Urinary bladder (tissue), 4 donors: ENCODE measurements around the gene ZC4H2. TPM values are rescaled to one million over a fixed set of nuclear protein-coding genes. Genes with fewer than 3 reads are reported as not detected.
"Not testable (repeated sequence)": the region's sequence is repeated elsewhere in the genome, so short reads cannot be mapped to it uniquely, and the experiment has no call there.

ENCODE experiments used
- DNase-seq: peaks from one replicate; pipeline ENCODE4 v3.0.0-alpha.2; 2015; ENCODE audit errors: extremely low spot score
- H3K27ac ChIP-seq: one replicate; pipeline ENCODE4 v1.5.1; 2013; ENCODE audit warnings: low read depth, mild to moderate bottlenecking, moderate library complexity
- H3K36me3 ChIP-seq: one replicate; pipeline ENCODE4 v1.6.1; 2013; ENCODE audit warnings: mild to moderate bottlenecking, moderate library complexity; ENCODE audit not compliant: insufficient read depth
- H3K4me1 ChIP-seq: one replicate; pipeline ENCODE4 v1.6.1; 2013; ENCODE audit warnings: mild to moderate bottlenecking, moderate library complexity; ENCODE audit not compliant: insufficient read depth
- H3K4me3 ChIP-seq: one replicate; pipeline ENCODE4 v1.5.1; 2013; ENCODE audit warnings: low read depth, low read length
- WGBS: extraction: QIAGEN DNeasy Blood & Tissue Kit; methylation state at CpG from one replicate; pipeline ENCODE4 v1.1.7; 2013; 5-methylcytosine and 5-hydroxymethylcytosine counted together
- polyA plus RNA-seq: library from polyadenylated mRNA; stranded (reverse); fragments of 200-250 nt; gene quantifications from one replicate; pipeline ENCODE4 v1.2.3, GENCODE V29; 2013
- total RNA-seq: library from RNA; depleted of rRNA; stranded (reverse); fragments of >200 nt; gene quantifications from one replicate; pipeline ENCODE4 v1.2.3, GENCODE V29; 2014
- donor health status: healthy with polysubstance abuse.
- donor health status: healthy.

The ZC4H2 gene
- total RNA-seq (8.0 TPM), polyA plus RNA-seq (11.6 TPM)

- H3K27ac ChIP-seq: no peak within 1 kb of the TSS
- H3K4me1 ChIP-seq: no peaks in the 10 kb centered on the region
- H3K4me3 ChIP-seq: peak within 1 kb of the TSS; percentile 62
- WGBS: 1% methylated on average over 17 of the region's 17 CpGs
- H3K36me3 ChIP-seq: no peaks in the 10 kb centered on the region
- DNase-seq: peak; percentile 28
Measured at GRCh38 chrX:64975989-64976672, at the start of gene ZC4H2. ZC4H2 (minus strand) TSS chrX:64976450; CDS start chrX:64976377, 73 bp downstream.

GRCh38 chrX:65017451-65017850, 41.2 kb upstream of the ZC4H2 start:
- no peak for DNase-seq
- no peaks in the 10 kb centered on the region for H3K36me3 ChIP-seq
- H3K27ac ChIP-seq: no peak overlapping the region
- WGBS: 35% methylated on average over 1 of the region's 1 CpG
- H3K4me3 ChIP-seq: no peak overlapping the region
- H3K4me1 ChIP-seq: no peaks in the 10 kb centered on the region

DNA sequence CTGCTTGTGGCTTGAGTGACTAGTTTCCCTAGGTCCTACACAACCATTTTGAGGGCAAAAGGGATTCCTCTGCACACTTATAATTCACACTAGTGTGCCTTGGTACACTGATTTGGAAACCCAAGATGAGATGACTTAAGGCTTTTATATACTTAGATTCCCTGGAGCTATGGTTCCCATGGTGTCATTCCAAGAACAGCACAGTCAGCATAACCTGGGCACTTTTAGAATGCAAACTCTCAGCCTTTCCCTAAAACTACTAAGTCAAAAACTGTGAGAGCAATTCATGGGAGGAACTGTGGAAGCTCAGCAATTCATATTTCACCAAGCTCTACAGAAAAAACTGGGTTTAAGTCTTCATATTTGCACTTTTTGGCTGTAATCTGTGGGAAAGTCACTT, 38.0 kb upstream of the ZC4H2 start:
- no peak for DNase-seq
- no peak overlapping the region for H3K27ac ChIP-seq
- H3K36me3 ChIP-seq: no peaks in the 10 kb centered on the region
- no peak overlapping the region for H3K4me3 ChIP-seq
- no peaks in the 10 kb centered on the region for H3K4me1 ChIP-seq

DNA sequence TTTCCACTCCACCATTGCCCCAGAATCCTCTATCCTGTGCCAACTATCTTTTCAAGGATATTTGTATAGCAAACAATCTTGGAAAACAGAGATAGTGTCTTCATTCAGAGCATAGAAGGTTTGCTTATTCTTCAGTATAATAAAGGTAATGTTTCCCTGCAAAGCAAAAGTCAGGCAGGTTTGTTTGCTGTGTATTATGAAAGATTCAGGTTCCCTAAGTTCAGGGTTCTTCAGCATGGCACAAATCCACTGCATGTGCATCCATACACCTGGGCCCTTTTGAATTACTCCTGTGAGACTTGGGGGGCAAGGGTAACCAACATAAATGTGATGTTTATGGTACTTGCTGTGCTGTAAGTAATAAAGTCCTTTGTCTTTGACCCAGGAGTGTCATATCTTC, 33.2 kb upstream of the ZC4H2 start:
- no peak for DNase-seq
- no peaks in the 10 kb centered on the region for H3K36me3 ChIP-seq
- no peak overlapping the region for H3K4me3 ChIP-seq
- no peak overlapping the region for H3K27ac ChIP-seq
- H3K4me1 ChIP-seq: no peaks in the 10 kb centered on the region

- not testable (repeated sequence) for DNase-seq, H3K4me1 ChIP-seq, H3K27ac ChIP-seq, H3K36me3 ChIP-seq, H3K4me3 ChIP-seq
- 95% methylated on average over 23 of the region's 26 CpGs for WGBS
Measured at GRCh38 chrX:65002208-65002607, 26.0 kb upstream of the ZC4H2 start.

DNA sequence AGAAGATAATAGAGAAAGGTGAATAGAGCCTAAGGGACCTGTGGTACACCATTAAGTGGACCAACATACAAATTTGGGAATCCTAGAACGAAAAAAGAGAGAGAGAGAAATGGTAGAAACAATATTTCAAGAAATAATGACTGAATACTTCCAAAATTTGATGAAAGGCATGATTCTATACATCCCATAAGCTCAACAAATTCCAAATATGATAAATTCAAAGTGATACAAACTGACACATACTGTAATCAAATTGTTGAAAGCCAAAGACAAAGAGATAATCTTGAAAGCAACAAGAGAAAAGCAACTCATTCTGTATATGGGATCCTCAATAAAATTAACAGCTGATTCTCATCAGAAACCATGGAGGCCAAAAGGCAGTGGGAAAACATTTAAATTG, 20.6 kb upstream of the ZC4H2 start:
- WGBS: 53% methylated on average over 1 of the region's 1 CpG
- no peak for DNase-seq
- Histone ChIP-seq H3K4me1 (no peaks in the 10 kb centered on the region), H3K36me3 (no peaks in the 10 kb centered on the region), H3K4me3 (no peak overlapping the region), H3K27ac (no peak overlapping the region)

DNA sequence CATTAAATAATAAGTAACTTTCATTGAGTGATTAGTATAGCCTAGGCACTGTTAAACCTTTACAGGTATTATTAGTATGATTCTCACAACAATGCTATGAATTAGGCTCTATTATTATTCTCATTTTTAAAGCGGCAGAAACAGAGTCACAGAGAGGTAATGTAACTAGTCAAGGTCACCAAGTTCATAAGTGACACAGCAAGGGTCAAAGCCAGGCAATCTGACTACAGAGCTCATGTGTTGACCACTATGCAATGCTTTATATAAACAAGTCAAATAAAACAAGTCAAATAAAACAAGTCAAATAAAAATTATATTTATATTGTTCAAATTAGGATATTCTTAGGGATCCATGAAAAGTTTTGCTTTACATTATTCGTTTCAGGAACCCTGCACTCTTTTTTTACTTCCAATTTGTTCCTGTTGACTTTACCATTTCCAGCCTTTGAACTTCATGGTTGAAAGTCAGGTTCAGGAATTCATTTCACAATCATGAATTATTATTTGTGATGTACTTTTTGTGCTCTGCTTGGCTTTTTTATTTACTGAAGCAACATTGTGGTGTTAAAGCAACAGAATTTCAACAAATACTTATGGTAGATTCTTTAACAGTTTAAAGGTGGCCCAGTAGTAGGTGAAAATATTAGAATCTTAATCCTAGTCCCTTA, 18.0 kb upstream of the ZC4H2 start:
- no peak overlapping the region for H3K4me3 ChIP-seq
- no peaks in the 10 kb centered on the region for H3K36me3 ChIP-seq
- WGBS: 91% methylated on average over 2 of the region's 2 CpGs
- H3K27ac ChIP-seq: no peak overlapping the region
- no peak for DNase-seq
- no peaks in the 10 kb centered on the region for H3K4me1 ChIP-seq

DNA sequence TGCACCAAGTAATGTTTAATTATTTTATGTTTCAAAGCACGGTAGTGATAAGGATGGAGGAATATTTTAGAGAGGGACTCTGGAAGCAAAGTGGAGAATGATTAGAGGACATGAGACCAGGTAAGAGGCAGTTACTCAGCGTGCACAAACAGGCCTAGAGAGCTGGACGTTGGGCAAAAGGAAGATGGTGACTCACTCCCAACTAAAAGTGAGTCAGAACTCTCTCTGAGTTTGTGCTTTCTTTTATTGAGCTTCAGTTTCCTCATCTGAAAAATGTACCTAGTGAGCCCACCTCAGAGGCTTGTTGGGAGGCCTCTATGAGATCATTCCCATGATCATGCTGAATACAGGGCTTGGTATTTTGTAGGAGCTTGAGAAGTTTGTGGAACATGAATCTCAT, 1.6 kb upstream of the ZC4H2 start:
- Histone ChIP-seq H3K4me1 (no peaks in the 10 kb centered on the region), H3K36me3 (no peaks in the 10 kb centered on the region), H3K4me3 (no peak overlapping the region), H3K27ac (no peak overlapping the region)
- no peak for DNase-seq
- WGBS: 64% methylated on average over 3 of the region's 3 CpGs

- WGBS: 53% methylated on average over 2 of the region's 2 CpGs
- Histone ChIP-seq H3K36me3 (no peaks in the 10 kb centered on the region), H3K27ac (no peak overlapping the region), H3K4me1 (no peaks in the 10 kb centered on the region), H3K4me3 (peak overlapping the region; percentile 62)
- DNase-seq: no peak
Measured at GRCh38 chrX:64977051-64977450, 801 bp upstream of the ZC4H2 start.

- WGBS: 4% methylated on average over 11 of the region's 11 CpGs
- Histone ChIP-seq H3K36me3 (no peaks in the 10 kb centered on the region), H3K27ac (no peak overlapping the region), H3K4me1 (no peaks in the 10 kb centered on the region), H3K4me3 (peak overlapping the region; percentile 62)
- DNase-seq: no peak
Measured at GRCh38 chrX:64976673-64977040, 407 bp upstream of the ZC4H2 start.

- Histone ChIP-seq H3K36me3 (no peaks in the 10 kb centered on the region), H3K27ac (no peak overlapping the region), H3K4me3 (peak overlapping the region; percentile 62), H3K4me1 (no peaks in the 10 kb centered on the region)
- 0% methylated on average over 24 of the region's 24 CpGs for WGBS
- no peak for DNase-seq
Measured at GRCh38 chrX:64975491-64975890, 759 bp downstream of the ZC4H2 start.

DNA sequence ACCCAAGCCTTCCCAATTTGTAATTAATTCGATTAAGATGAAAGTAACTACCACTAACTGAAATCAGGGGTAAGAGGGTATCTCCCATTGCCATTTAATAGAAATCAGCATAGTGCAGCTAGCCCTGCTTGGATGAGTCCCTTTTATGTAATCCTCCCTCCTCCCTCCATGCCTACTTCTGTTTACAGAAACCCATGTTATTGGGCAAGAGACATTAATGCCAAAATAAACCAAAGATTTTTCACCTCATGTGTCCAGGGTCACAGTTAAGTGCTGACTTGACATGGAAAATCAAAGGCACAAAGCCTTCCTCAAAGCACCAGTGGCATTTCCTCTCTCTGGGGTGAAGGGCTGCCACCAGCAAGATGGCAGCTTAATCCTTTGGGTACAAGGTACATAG, 50.8 kb downstream of the ZC4H2 start:
- WGBS: 94% methylated on average over 1 of the region's 1 CpG
- no peaks in the 10 kb centered on the region for H3K36me3 ChIP-seq

DNA sequence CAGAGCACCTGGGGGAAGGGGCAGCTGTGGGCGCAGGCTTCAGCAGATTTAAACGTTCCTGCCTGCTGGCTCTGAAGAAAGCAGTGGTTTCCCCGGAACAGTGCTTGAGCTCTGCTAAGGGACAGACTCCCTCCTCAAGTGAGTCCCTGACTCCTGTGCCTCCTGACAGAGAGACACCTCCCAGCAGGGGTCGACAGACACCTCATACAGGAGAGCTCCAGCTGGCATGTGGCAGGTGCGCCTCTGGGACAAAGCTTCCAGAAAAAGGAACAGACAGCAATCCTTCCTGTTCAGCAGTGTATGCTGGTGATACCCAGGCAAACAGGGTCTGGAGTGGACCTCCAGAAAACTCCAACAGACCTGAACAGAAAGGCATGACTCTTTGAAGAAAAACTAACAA, 68.1 kb downstream of the ZC4H2 start:
- Histone ChIP-seq H3K4me3 (no peak overlapping the region), H3K4me1 (no peaks in the 10 kb centered on the region), H3K27ac (no peak overlapping the region), H3K36me3 (no peaks in the 10 kb centered on the region)
- 87% methylated on average over 5 of the region's 5 CpGs for WGBS
- no peak for DNase-seq

More for the DNA sequence above, 50.8 kb downstream of the ZC4H2 start:
- no peak for DNase-seq
- no peaks in the 10 kb centered on the region for H3K4me1 ChIP-seq
- H3K4me3 ChIP-seq: no peak overlapping the region
- no peak overlapping the region for H3K27ac ChIP-seq

DNA sequence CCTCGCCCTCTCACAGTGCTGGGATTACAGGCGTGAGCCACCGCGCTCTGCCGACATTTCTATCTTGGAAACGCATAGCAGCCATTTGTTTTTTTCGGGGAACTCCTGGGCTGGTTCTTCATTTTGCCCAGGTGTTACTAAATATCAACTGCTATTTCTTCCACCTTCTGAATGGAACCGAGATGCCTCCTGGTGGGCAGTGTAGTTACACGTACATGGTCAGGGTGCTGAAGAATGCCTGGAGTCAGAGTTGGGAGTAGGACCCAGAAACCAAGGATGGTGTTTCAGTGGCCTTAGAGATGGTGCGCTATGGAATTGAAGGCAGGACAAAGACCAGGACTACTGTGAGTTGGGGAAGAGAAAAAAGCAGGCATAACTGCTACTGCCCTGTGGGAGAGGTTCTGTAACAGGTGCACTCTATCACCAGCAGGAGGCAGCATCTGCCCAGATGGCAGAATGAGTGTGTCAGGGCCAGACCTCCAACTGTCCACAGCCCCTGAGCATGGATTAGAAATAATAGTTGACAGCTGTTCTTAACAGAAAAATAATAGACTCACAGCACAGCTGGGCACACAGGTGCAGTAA, 81.7 kb downstream of the ZC4H2 start:
- Histone ChIP-seq H3K4me1 (no peaks in the 10 kb centered on the region), H3K4me3 (no peak overlapping the region), H3K36me3 (no peaks in the 10 kb centered on the region), H3K27ac (no peak overlapping the region)
- no peak for DNase-seq
- WGBS: 77% methylated on average over 10 of the region's 10 CpGs
